Endometrial microvascular endothelial cells (primary cell): ENCODE measurements around the gene USP17L13. TPM values are rescaled to one million over a fixed set of nuclear protein-coding genes. Genes with fewer than 3 reads are reported as not detected.

Experiments
- total RNA-seq: library from RNA; depleted of rRNA; stranded (reverse); fragments of >200 nt; gene quantifications from one replicate; pipeline ENCODE4 v1.2.3, GENCODE V29; 2015; ENCODE audit errors: inconsistent ontology term

USP17L13 gene
- total RNA-seq, 1 donor from 2014 or later = not detected

Other genes starting within 250 kb of the USP17L13 start
- gene FAM90A26, start 54.5 kb upstream of the USP17L13 start, total RNA-seq = not detected
- not detected for gene USP17L10, start 14.2 kb upstream of the USP17L13 start, total RNA-seq
- gene USP17L11, start 9.5 kb upstream of the USP17L13 start, total RNA-seq = not detected
- gene USP17L12, start 4.7 kb upstream of the USP17L13 start, total RNA-seq = not detected
- not detected for gene USP17L15, start 9.5 kb downstream of the USP17L13 start, total RNA-seq
- not detected for gene USP17L17, start 19.0 kb downstream of the USP17L13 start, total RNA-seq
- not detected for gene USP17L18, start 23.7 kb downstream of the USP17L13 start, total RNA-seq
- gene USP17L19, start 28.5 kb downstream of the USP17L13 start, total RNA-seq = not detected
- not detected for gene USP17L20, start 33.2 kb downstream of the USP17L13 start, total RNA-seq
- not detected for gene USP17L21, start 38.0 kb downstream of the USP17L13 start, total RNA-seq
- gene USP17L22, start 42.7 kb downstream of the USP17L13 start, total RNA-seq = not detected
- gene USP17L24, start 100.3 kb downstream of the USP17L13 start, total RNA-seq = not detected
- not detected for gene USP17L25, start 105.0 kb downstream of the USP17L13 start, total RNA-seq
- gene USP17L26, start 109.8 kb downstream of the USP17L13 start, total RNA-seq = not detected
- gene USP17L5, start 114.5 kb downstream of the USP17L13 start, total RNA-seq = not detected
- gene USP17L27, start 119.3 kb downstream of the USP17L13 start, total RNA-seq = not detected
- not detected for gene USP17L28, start 124.0 kb downstream of the USP17L13 start, total RNA-seq
- not detected for gene USP17L29, start 128.7 kb downstream of the USP17L13 start, total RNA-seq
- not detected for gene USP17L30, start 138.2 kb downstream of the USP17L13 start, total RNA-seq
- not detected for gene DEFB131A, start 219.5 kb downstream of the USP17L13 start, total RNA-seq